HepG2 (cell line): ENCODE data around the gene DUSP16. TPM values are rescaled to one million over a fixed set of nuclear protein-coding genes. Genes with fewer than 3 reads are reported as not detected.
A peak's percentile ranks its signal among the peaks of the same experiment; 100 is the strongest.

Source experiments
- AGO2 ChIP-seq: fragments of 200-400 bp; formaldehyde crosslinking; optimal IDR thresholded peaks from 2 replicates; pipeline ENCODE3; 2017; ENCODE audit warnings: mild to moderate bottlenecking, low read depth, low read length, moderate library complexity
- ATF2 ChIP-seq: sonication (generic); formaldehyde crosslinking; IDR thresholded peaks from 2 replicates; pipeline ENCODE4 v1.4.0; 2020; ENCODE audit warnings: missing genetic modification reagents
- DNMT1 ChIP-seq: sonication (generic); formaldehyde crosslinking; IDR thresholded peaks from 2 replicates; pipeline ENCODE4 v1.5.1; 2020; ENCODE audit warnings: mild to moderate bottlenecking, missing genetic modification reagents
- ETV5 ChIP-seq: IDR thresholded peaks from 2 replicates; pipeline ENCODE4 v1.6.1; 2018; ENCODE audit warnings: missing biosample characterization, missing genetic modification reagents, inconsistent platforms, borderline replicate concordance
- FIP1L1 ChIP-seq: fragments of 200-400 bp; formaldehyde crosslinking; IDR thresholded peaks from 2 replicates; pipeline ENCODE4 v1.6.1; 2018; ENCODE audit warnings: low read depth, mild to moderate bottlenecking, low read length, moderate library complexity, borderline replicate concordance; ENCODE audit not compliant: insufficient read depth
- JUND ChIP-seq: sonication (generic); formaldehyde crosslinking; IDR thresholded peaks from 2 replicates; pipeline ENCODE4 v1.8.0; 2022; ENCODE audit warnings: mild to moderate bottlenecking, missing genetic modification reagents
- KDM5B ChIP-seq: sonication (generic); formaldehyde crosslinking; IDR thresholded peaks from 2 replicates; pipeline ENCODE4 v1.4.0; 2020; ENCODE audit warnings: missing genetic modification reagents, mild to moderate bottlenecking, borderline replicate concordance
- KLF9 ChIP-seq: IDR thresholded peaks from 2 replicates; pipeline ENCODE4 v1.6.1; 2016; ENCODE audit warnings: low read depth
- RARA ChIP-seq: IDR thresholded peaks from 2 replicates; pipeline ENCODE4 v1.6.1; 2016; ENCODE audit warnings: missing genetic modification reagents, missing compliant biosample characterization
- SNRNP70 ChIP-seq: fragments of 200-400 bp; formaldehyde crosslinking; IDR thresholded peaks from 2 replicates; pipeline ENCODE4 v1.6.1; 2017; ENCODE audit warnings: mild to moderate bottlenecking, low read depth, low read length, moderate library complexity
- SOX5 ChIP-seq: IDR thresholded peaks from 2 replicates; pipeline ENCODE4 v1.6.1; 2016; ENCODE audit warnings: borderline replicate concordance
- ZFAT ChIP-seq: sonication (generic); formaldehyde crosslinking; conservative IDR thresholded peaks from 2 replicates; pipeline ENCODE4 v1.8.1; 2023; ENCODE audit warnings: missing genetic modification reagents, inconsistent platforms
- ZNF17 ChIP-seq: sonication (generic); formaldehyde crosslinking; IDR thresholded peaks from 2 replicates; pipeline ENCODE4 v1.5.0; 2020; ENCODE audit warnings: mild to moderate bottlenecking, missing genetic modification reagents
- ZNF276 ChIP-seq: sonication (generic); formaldehyde crosslinking; IDR thresholded peaks from 2 replicates; pipeline ENCODE4 v1.4.0; 2020; ENCODE audit warnings: mild to moderate bottlenecking, low read depth, missing genetic modification reagents
- ZNF414 ChIP-seq: sonication (generic); formaldehyde crosslinking; IDR thresholded peaks from 2 replicates; pipeline ENCODE4 v1.5.0; 2020; ENCODE audit warnings: missing genetic modification reagents
- ZNF441 ChIP-seq: sonication (generic); formaldehyde crosslinking; IDR thresholded peaks from 2 replicates; pipeline ENCODE4 v1.7.0; 2021; ENCODE audit warnings: missing genetic modification reagents, borderline replicate concordance
- ZNF484 ChIP-seq: sonication (generic); formaldehyde crosslinking; IDR thresholded peaks from 2 replicates; pipeline ENCODE4 v1.5.1; 2020; ENCODE audit warnings: mild to moderate bottlenecking, low read depth, missing genetic modification reagents, borderline replicate concordance
- ZNF589 ChIP-seq: sonication (generic); formaldehyde crosslinking; conservative IDR thresholded peaks from 2 replicates; pipeline ENCODE4 v1.8.0; 2022; ENCODE audit warnings: mild to moderate bottlenecking, moderate library complexity, missing genetic modification reagents
- polyA plus RNA-seq, 8 experiments: library from polyadenylated mRNA; depleted of rRNA in 3 of 8; stranded (reverse) in 7 of 8; unstranded in 1 of 8; fragments of >200 nt; fragmentation: Illumina TruSeq in 4 of 8; extraction: Trizol in 4 of 8; gene quantifications; 2 replicates each; pipeline versions ENCODE4 v1.2.1 to v1.2.3, GENCODE V29; 2011 to 2016; ENCODE audit warnings: low read depth in 4 of 8, missing spikeins in 1 of 8, mixed read lengths in 1 of 8; ENCODE audit not compliant: insufficient read depth in 1 of 8
- total RNA-seq, 5 experiments: library from RNA; depleted of rRNA; stranded (reverse); fragments of >200 nt; fragmentation: Illumina TruSeq; extraction: Trizol; gene quantifications; 2 replicates each; pipeline ENCODE4 v1.2.3, GENCODE V29; 2016; ENCODE audit warnings: low read depth in 1 of 5
- TF ChIP-seq, protein P1 (sequence below): sonication (generic); formaldehyde crosslinking; IDR thresholded peaks from 2 replicates; pipeline ENCODE4 v1.9.0; 2021; ENCODE audit warnings: missing genetic modification reagents, mild to moderate bottlenecking, borderline replicate concordance
- TF ChIP-seq, protein P2 (sequence below): sonication (generic); formaldehyde crosslinking; IDR thresholded peaks from 2 replicates; pipeline ENCODE4 v1.4.0; 2020; ENCODE audit warnings: missing genetic modification reagents, low read depth, mild to moderate bottlenecking, borderline replicate concordance
- TF ChIP-seq, protein P3 (sequence below), 2 experiments: sonication (generic) in 1 of 2; formaldehyde crosslinking in 1 of 2; IDR thresholded peaks; 2 replicates each; pipeline versions ENCODE4 v1.4.0 to v1.6.1; 2018 to 2020; ENCODE audit warnings: missing genetic modification reagents in 2 of 2, borderline replicate concordance in 1 of 2, low read depth in 1 of 2, mild to moderate bottlenecking in 1 of 2, missing biosample characterization in 1 of 2

DUSP16 gene
- total and polyA plus RNA-seq, 2 of the 13 experiments (the other 11 are each of a cell fraction or from before 2014, with no cell fraction given): 45.7 to 46.6 TPM

- TF ChIP-seq, protein P1, sequence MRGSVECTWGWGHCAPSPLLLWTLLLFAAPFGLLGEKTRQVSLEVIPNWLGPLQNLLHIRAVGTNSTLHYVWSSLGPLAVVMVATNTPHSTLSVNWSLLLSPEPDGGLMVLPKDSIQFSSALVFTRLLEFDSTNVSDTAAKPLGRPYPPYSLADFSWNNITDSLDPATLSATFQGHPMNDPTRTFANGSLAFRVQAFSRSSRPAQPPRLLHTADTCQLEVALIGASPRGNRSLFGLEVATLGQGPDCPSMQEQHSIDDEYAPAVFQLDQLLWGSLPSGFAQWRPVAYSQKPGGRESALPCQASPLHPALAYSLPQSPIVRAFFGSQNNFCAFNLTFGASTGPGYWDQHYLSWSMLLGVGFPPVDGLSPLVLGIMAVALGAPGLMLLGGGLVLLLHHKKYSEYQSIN (CRISPR knock-in tag): no peak
- TF ChIP-seq AGO2 (no peak), ZNF276 (CRISPR knock-in tag) (no peak), ZNF484 (CRISPR knock-in tag) (no peak), RARA (CRISPR knock-in tag) (peak; percentile 75), ZNF414 (CRISPR knock-in tag) (0 out of 2 replicates have a peak, but pooled peaks have one; percentile 10), ZNF441 (CRISPR knock-in tag) (no peak), ATF2 (peak; percentile 61; the same call in 1 of the 2 replicates), KLF9 (CRISPR knock-in tag) (no peak), FIP1L1 (no peak), ZNF589 (CRISPR knock-in tag) (no peak), ETV5 (CRISPR knock-in tag) (peak; percentile 72; the same call in 1 of the 2 replicates), SOX5 (CRISPR knock-in tag) (peak; percentile 62), KDM5B (CRISPR knock-in tag) (no peak), SNRNP70 (no peak), JUND (no peak), DNMT1 (CRISPR knock-in tag) (no peak), ZNF17 (no peak), ZFAT (CRISPR knock-in tag) (no peak)
- TF ChIP-seq, protein P2, sequence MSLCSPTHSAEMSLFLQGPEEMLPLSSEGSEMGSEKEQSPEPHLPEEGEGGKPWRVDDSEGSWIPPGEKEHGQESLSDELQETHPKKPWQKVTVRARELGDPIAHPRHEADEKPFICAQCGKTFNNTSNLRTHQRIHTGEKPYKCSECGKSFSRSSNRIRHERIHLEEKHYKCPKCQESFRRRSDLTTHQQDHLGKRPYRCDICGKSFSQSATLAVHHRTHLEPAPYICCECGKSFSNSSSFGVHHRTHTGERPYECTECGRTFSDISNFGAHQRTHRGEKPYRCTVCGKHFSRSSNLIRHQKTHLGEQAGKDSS (CRISPR knock-in tag): no peak
- TF ChIP-seq, protein P3, sequence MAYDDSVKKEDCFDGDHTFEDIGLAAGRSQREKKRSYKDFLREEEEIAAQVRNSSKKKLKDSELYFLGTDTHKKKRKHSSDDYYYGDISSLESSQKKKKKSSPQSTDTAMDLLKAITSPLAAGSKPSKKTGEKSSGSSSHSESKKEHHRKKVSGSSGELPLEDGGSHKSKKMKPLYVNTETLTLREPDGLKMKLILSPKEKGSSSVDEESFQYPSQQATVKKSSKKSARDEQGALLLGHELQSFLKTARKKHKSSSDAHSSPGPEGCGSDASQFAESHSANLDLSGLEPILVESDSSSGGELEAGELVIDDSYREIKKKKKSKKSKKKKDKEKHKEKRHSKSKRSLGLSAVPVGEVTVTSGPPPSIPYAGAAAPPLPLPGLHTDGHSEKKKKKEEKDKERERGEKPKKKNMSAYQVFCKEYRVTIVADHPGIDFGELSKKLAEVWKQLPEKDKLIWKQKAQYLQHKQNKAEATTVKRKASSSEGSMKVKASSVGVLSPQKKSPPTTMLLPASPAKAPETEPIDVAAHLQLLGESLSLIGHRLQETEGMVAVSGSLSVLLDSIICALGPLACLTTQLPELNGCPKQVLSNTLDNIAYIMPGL (CRISPR knock-in tag; IDR thresholded peaks at IDR 0.05; ENCODE audit: borderline replicate concordance in 1 of 2, low read depth in 1 of 2): peak in 1 of 2 experiments; percentile 53; a peak in 1 of 4 replicates
Observed at GRCh38 chr12:12560587-12561370, 1.9 kb downstream of the DUSP16 start (continued).
